ENCODE data around the gene SH3D19.
A peak's percentile ranks its signal among the peaks of the same experiment; 100 is the strongest.

SH3D19 gene

GRCh38 chr4:151292038-151292437 is 33.4 kb downstream of the SH3D19 start:
- no peak overlapping the region for H4K91ac ChIP-seq (ENCODE audit: low read depth, low read length)
- no peak overlapping the region for H2AK5ac ChIP-seq (ENCODE audit: low read length)
- no peak overlapping the region for H4K12ac ChIP-seq (ENCODE audit: low read depth, low read length)
- H2AFZ ChIP-seq (ENCODE audit: insufficient read depth, low read length, poor library complexity) = no peak overlapping the region
- no peak for DNase-seq
- H3K14ac ChIP-seq (ENCODE audit: low read length) = no peak overlapping the region
- H3K18ac ChIP-seq (ENCODE audit: low read length) = no peak overlapping the region
- H3K9me3 ChIP-seq (ENCODE audit: insufficient read depth, low read depth, low read length) = no peaks in the 10 kb centered on the region
- no peak overlapping the region for H4K8ac ChIP-seq (ENCODE audit: low read depth, low read length)
- no peak overlapping the region for H3K9ac ChIP-seq (ENCODE audit: low read length)
- no peaks in the 10 kb centered on the region for H3K79me2 ChIP-seq (ENCODE audit: control insufficient read depth, insufficient read depth, low read length, poor library complexity)
- peaks cover 2% of the 10 kb centered on the region in 2 experiments for H3K36me3 ChIP-seq (ENCODE audit: control insufficient read depth in 1 of 2, insufficient read depth in 2 of 2, low read length in 2 of 2)
- WGBS (ENCODE audit: extremely low coverage, insufficient coverage, insufficient read length) = no CpG with 5 or more reads among the region's 2 CpGs
- no peak overlapping the region for H3K4me3 ChIP-seq (ENCODE audit: low read depth, low read length)
- no peak overlapping the region for H2BK120ac ChIP-seq (ENCODE audit: insufficient read depth, low read length, poor library complexity)
- no peaks in the 10 kb centered on the region for H3K79me1 ChIP-seq (ENCODE audit: low read length)
- no peak overlapping the region for H3K4me2 ChIP-seq (ENCODE audit: low read length)
- no peak overlapping the region for H2BK12ac ChIP-seq (ENCODE audit: low read length)
- H3K4ac ChIP-seq (ENCODE audit: low read depth, low read length) = no peak overlapping the region
- H3K4me1 ChIP-seq (ENCODE audit: control insufficient read depth in 1 of 2, insufficient read depth in 2 of 2, low read length in 2 of 2) = no peaks in the 10 kb centered on the region
- H2BK5ac ChIP-seq (ENCODE audit: low read depth, low read length, poor library complexity) = no peak overlapping the region
- H3K27me3 ChIP-seq (ENCODE audit: insufficient read depth, low read length) = no peaks in the 10 kb centered on the region
- no peak overlapping the region for H3K23ac ChIP-seq (ENCODE audit: low read length)
- H3K27ac ChIP-seq (ENCODE audit: low read depth, low read length) = no peak overlapping the region

DNA sequence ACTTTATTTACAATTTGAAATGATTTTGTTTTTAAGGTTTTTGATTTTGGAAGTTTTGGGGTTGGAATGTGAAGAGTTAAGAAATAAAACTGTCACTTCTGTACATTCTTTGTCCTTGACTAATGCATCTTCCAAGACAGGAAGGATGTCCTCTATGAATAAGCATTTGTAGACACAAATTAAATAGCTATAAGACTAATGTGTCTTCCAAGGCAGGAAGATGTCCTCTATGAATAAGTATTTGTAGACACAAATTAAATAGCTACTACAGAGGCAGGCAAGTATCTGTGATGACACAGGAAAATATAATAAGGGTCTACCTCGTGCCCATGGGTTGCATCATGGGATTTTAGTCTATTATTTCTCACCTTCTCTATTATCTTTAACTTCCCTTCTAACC is 33.9 kb downstream of the SH3D19 start:
- Histone ChIP-seq H3K4me1 (ENCODE audit: control insufficient read depth in 1 of 2, insufficient read depth in 2 of 2, low read length in 2 of 2) (no peaks in the 10 kb centered on the region), H3K9ac (ENCODE audit: low read length) (no peak overlapping the region), H3K18ac (ENCODE audit: low read length) (no peak overlapping the region), H3K27me3 (ENCODE audit: insufficient read depth, low read length) (no peaks in the 10 kb centered on the region), H3K9me3 (ENCODE audit: insufficient read depth, low read depth, low read length) (no peaks in the 10 kb centered on the region), H3K36me3 (ENCODE audit: control insufficient read depth in 1 of 2, insufficient read depth in 2 of 2, low read length in 2 of 2) (peaks cover 2% of the 10 kb centered on the region in 2 experiments), H3K4ac (ENCODE audit: low read depth, low read length) (no peak overlapping the region), H3K23ac (ENCODE audit: low read length) (no peak overlapping the region), H4K91ac (ENCODE audit: low read depth, low read length) (no peak overlapping the region), H2AK5ac (ENCODE audit: low read length) (no peak overlapping the region), H3K79me2 (ENCODE audit: control insufficient read depth, insufficient read depth, low read length, poor library complexity) (no peaks in the 10 kb centered on the region), H4K12ac (ENCODE audit: low read depth, low read length) (no peak overlapping the region), H3K4me3 (ENCODE audit: low read depth, low read length) (no peak overlapping the region), H2AFZ (ENCODE audit: insufficient read depth, low read length, poor library complexity) (no peak overlapping the region), H3K79me1 (ENCODE audit: low read length) (no peaks in the 10 kb centered on the region), H3K27ac (ENCODE audit: low read depth, low read length) (no peak overlapping the region), H2BK12ac (ENCODE audit: low read length) (no peak overlapping the region), H2BK120ac (ENCODE audit: insufficient read depth, low read length, poor library complexity) (no peak overlapping the region), H3K14ac (ENCODE audit: low read length) (no peak overlapping the region), H4K8ac (ENCODE audit: low read depth, low read length) (no peak overlapping the region), H3K4me2 (ENCODE audit: low read length) (no peak overlapping the region), H2BK5ac (ENCODE audit: low read depth, low read length, poor library complexity) (no peak overlapping the region)
- DNase-seq = no peak
- WGBS (ENCODE audit: extremely low coverage, insufficient coverage, insufficient read length) = no CpG with 5 or more reads among the region's 1 CpG

GRCh38 chr4:151287409-151287808 is 38.0 kb downstream of the SH3D19 start:
- Histone ChIP-seq H2BK12ac (ENCODE audit: low read length) (no peak overlapping the region), H3K36me3 (ENCODE audit: control insufficient read depth in 1 of 2, insufficient read depth in 2 of 2, low read length in 2 of 2) (peaks cover 0 to 2% of the 10 kb centered on the region in 2 experiments), H3K4ac (ENCODE audit: low read depth, low read length) (peak overlapping the region; percentile 36), H4K12ac (ENCODE audit: low read depth, low read length) (no peak overlapping the region), H3K18ac (ENCODE audit: low read length) (no peak overlapping the region), H2AFZ (ENCODE audit: insufficient read depth, low read length, poor library complexity) (no peak overlapping the region), H3K4me3 (ENCODE audit: low read depth, low read length) (no peak overlapping the region), H4K91ac (ENCODE audit: low read depth, low read length) (no peak overlapping the region), H3K4me1 (ENCODE audit: control insufficient read depth in 1 of 2, insufficient read depth in 2 of 2, low read length in 2 of 2) (peaks cover 0 to 2% of the 10 kb centered on the region in 2 experiments), H2AK5ac (ENCODE audit: low read length) (no peak overlapping the region), H3K9me3 (ENCODE audit: insufficient read depth, low read depth, low read length) (no peaks in the 10 kb centered on the region), H3K14ac (ENCODE audit: low read length) (no peak overlapping the region), H3K27ac (ENCODE audit: low read depth, low read length) (no peak overlapping the region), H3K23ac (ENCODE audit: low read length) (no peak overlapping the region), H3K9ac (ENCODE audit: low read length) (no peak overlapping the region), H3K79me2 (ENCODE audit: control insufficient read depth, insufficient read depth, low read length, poor library complexity) (no peaks in the 10 kb centered on the region), H3K27me3 (ENCODE audit: insufficient read depth, low read length) (no peaks in the 10 kb centered on the region), H3K79me1 (ENCODE audit: low read length) (no peaks in the 10 kb centered on the region), H3K4me2 (ENCODE audit: low read length) (no peak overlapping the region), H2BK5ac (ENCODE audit: low read depth, low read length, poor library complexity) (no peak overlapping the region), H4K8ac (ENCODE audit: low read depth, low read length) (no peak overlapping the region), H2BK120ac (ENCODE audit: insufficient read depth, low read length, poor library complexity) (no peak overlapping the region)
- no CpG with 5 or more reads among the region's 7 CpGs for WGBS (ENCODE audit: extremely low coverage, insufficient coverage, insufficient read length)
- no peak for DNase-seq

DNA sequence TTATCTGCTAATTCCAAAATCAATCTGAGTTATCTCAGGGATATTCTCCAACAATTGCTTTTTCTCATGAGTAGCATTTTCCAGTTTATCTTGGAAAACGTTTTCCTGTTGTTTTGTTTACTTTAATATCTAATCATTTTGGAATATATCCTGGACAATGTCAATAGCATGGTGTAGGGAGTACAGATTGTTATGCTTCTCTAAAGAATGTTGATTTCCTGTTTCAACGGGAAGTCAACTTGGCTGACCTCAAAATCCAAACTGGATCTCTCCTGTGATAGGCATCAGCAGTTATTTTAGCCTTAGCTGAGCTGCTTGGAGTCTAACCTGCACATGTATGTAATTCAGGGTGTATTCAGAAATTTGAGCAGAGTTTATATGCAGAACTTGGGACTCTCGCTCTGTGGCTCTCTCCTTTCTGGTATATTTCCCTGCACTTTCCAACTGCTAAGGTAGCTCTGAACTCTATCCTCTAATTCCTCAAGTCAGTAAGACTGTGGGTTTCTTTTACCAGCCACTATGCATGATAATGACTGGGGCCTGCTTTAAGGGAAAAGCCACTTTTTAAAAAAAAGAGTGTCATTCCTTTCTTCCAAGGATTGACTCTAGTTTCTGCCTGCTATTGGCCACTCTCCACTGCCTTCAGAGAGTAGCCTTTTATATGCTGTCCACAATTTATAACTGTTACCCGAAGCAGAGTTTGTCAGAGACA is 40.7 kb downstream of the SH3D19 start:
- H4K8ac ChIP-seq (ENCODE audit: low read depth, low read length) = no peak overlapping the region
- no peak overlapping the region for H2AFZ ChIP-seq (ENCODE audit: insufficient read depth, low read length, poor library complexity)
- no peak overlapping the region for H3K4me2 ChIP-seq (ENCODE audit: low read length)
- no peak overlapping the region for H3K9ac ChIP-seq (ENCODE audit: low read length)
- no peak overlapping the region for H3K4me3 ChIP-seq (ENCODE audit: low read depth, low read length)
- no peak overlapping the region for H2BK120ac ChIP-seq (ENCODE audit: insufficient read depth, low read length, poor library complexity)
- H3K4ac ChIP-seq (ENCODE audit: low read depth, low read length) = no peak overlapping the region
- H3K18ac ChIP-seq (ENCODE audit: low read length) = no peak overlapping the region
- H3K27me3 ChIP-seq (ENCODE audit: insufficient read depth, low read length) = no peaks in the 10 kb centered on the region
- H3K27ac ChIP-seq (ENCODE audit: low read depth, low read length) = no peak overlapping the region
- H3K79me2 ChIP-seq (ENCODE audit: control insufficient read depth, insufficient read depth, low read length, poor library complexity) = no peaks in the 10 kb centered on the region
- H4K91ac ChIP-seq (ENCODE audit: low read depth, low read length) = no peak overlapping the region
- DNase-seq = no peak
- H3K23ac ChIP-seq (ENCODE audit: low read length) = no peak overlapping the region
- no peaks in the 10 kb centered on the region for H3K9me3 ChIP-seq (ENCODE audit: insufficient read depth, low read depth, low read length)
- H3K79me1 ChIP-seq (ENCODE audit: low read length) = no peaks in the 10 kb centered on the region
- H3K14ac ChIP-seq (ENCODE audit: low read length) = no peak overlapping the region
- no peak overlapping the region for H2BK12ac ChIP-seq (ENCODE audit: low read length)
- H4K12ac ChIP-seq (ENCODE audit: low read depth, low read length) = no peak overlapping the region
- no peak overlapping the region for H2AK5ac ChIP-seq (ENCODE audit: low read length)
- WGBS (ENCODE audit: extremely low coverage, insufficient coverage, insufficient read length) = no CpG with 5 or more reads among the region's 4 CpGs
- peaks cover 0 to 2% of the 10 kb centered on the region in 2 experiments for H3K4me1 ChIP-seq (ENCODE audit: control insufficient read depth in 1 of 2, insufficient read depth in 2 of 2, low read length in 2 of 2)
- no peak overlapping the region for H2BK5ac ChIP-seq (ENCODE audit: low read depth, low read length, poor library complexity)
- peaks cover 0 to 2% of the 10 kb centered on the region in 2 experiments for H3K36me3 ChIP-seq (ENCODE audit: control insufficient read depth in 1 of 2, insufficient read depth in 2 of 2, low read length in 2 of 2)

Measured in trophoblast cell (in vitro differentiated cells and primary cell).